Measurements from ENCODE around the gene RIPPLY2. TPM values are rescaled to one million over a fixed set of nuclear protein-coding genes. Genes with fewer than 3 reads are reported as not detected.

RIPPLY2 gene
- polyA plus RNA-seq, 4 donors, result 0.19 to 0.67 TPM; not detected in 2

DNA sequence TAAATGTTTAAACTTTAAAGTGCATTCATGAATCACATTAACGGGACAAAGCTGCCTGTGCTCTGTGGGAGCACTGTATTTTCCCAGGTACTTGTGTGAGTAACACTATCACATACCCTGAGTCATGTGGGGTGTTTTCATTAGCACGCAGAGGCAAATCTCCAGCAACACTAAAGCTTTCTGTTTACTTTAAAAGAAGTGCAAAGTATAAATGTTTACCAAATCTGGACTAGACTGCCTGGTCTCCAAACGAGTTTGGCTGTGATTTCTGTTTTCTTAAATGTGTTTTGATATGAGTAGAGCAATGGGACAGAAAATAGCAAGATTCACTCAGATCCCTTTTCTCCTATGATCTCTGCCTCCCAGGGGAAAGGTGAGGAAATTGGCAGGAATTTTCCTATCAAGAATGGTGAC is 28.8 kb upstream of the RIPPLY2 start:
- FAIRE-seq, result no peak
- H3K4me1 ChIP-seq (ENCODE audit: control insufficient read depth in 3 of 3, insufficient read depth in 2 of 3, low read depth in 1 of 3, low read length in 2 of 3), result no peaks in the 10 kb centered on the region
- 14 to 19% (median 14%) methylated on average over 3 of the region's 3 CpGs for WGBS, 3 donors
- no peak overlapping the region for H3K27ac ChIP-seq (ENCODE audit: low read depth in 1 of 3, low read length in 2 of 3)
- no peaks in the 10 kb centered on the region for H3K36me3 ChIP-seq (ENCODE audit: control insufficient read depth in 3 of 3, insufficient read depth in 2 of 3, low read depth in 1 of 3, low read length in 3 of 3)
- H3K27me3 ChIP-seq (ENCODE audit: control insufficient read depth in 3 of 3, insufficient read depth in 3 of 3, low read length in 3 of 3), result no peaks in the 10 kb centered on the region
- DNase-seq, result no peak
- no peak overlapping the region for H3K4me3 ChIP-seq (ENCODE audit: low read depth in 1 of 3, low read length in 3 of 3)
- no peaks in the 10 kb centered on the region for H3K9me3 ChIP-seq (ENCODE audit: control insufficient read depth in 2 of 2, insufficient read depth in 1 of 2, low read depth in 1 of 2, low read length in 1 of 2)

DNA sequence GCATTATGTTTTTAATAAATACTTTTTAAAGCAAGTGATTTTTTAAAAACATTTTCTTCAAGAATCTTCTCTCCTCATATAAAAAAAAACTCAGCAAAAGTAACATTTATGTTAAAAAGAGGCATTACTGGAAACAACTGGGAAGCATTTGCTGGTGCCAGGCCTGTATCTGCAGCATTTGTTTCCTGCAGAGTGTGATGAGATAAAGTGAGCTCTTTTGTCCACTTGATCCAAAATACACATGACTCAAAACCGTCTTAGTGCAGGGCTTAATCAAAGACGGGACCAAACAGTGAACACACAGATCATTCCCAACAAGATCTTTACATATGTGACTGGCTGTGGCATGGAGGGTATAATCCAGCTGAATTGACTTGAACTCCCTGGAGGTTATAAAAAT is 28.3 kb upstream of the RIPPLY2 start:
- FAIRE-seq, result no peak
- H3K9me3 ChIP-seq (ENCODE audit: control insufficient read depth in 2 of 2, insufficient read depth in 1 of 2, low read depth in 1 of 2, low read length in 1 of 2), result no peaks in the 10 kb centered on the region
- H3K4me1 ChIP-seq (ENCODE audit: control insufficient read depth in 3 of 3, insufficient read depth in 2 of 3, low read depth in 1 of 3, low read length in 2 of 3), result no peaks in the 10 kb centered on the region
- H3K27me3 ChIP-seq (ENCODE audit: control insufficient read depth in 3 of 3, insufficient read depth in 3 of 3, low read length in 3 of 3), result no peaks in the 10 kb centered on the region
- WGBS, 3 donors, result 10 to 22% (median 14%) methylated on average over 2 of the region's 2 CpGs
- H3K27ac ChIP-seq (ENCODE audit: low read depth in 1 of 3, low read length in 2 of 3), result no peak overlapping the region
- no peaks in the 10 kb centered on the region for H3K36me3 ChIP-seq (ENCODE audit: control insufficient read depth in 3 of 3, insufficient read depth in 2 of 3, low read depth in 1 of 3, low read length in 3 of 3)
- DNase-seq, result no peak
- H3K4me3 ChIP-seq (ENCODE audit: low read depth in 1 of 3, low read length in 3 of 3), result no peak overlapping the region

DNA sequence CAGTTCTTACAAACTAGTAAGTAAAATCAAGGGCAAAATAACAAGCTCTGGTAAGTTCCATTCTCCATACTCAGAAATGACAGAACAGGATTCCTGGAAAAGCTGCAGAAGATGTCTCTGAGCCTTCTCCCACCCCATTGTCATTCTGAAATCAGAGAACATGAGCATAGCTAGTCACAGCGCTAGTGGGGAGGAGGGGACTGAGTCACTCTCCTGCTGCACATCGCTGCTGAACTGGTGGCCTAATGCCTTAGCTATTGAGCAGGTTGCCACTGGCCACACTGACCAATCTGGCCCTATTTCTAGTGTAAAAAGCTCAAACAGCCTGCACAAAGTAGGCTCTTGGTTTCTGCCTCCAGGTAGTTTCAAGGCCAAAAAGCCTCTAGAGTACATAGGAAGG is 26.1 kb upstream of the RIPPLY2 start:
- Histone ChIP-seq H3K4me3 (ENCODE audit: low read depth in 1 of 3, low read length in 3 of 3) (no peak overlapping the region), H3K27me3 (ENCODE audit: control insufficient read depth in 3 of 3, insufficient read depth in 3 of 3, low read length in 3 of 3) (no peaks in the 10 kb centered on the region), H3K27ac (ENCODE audit: low read depth in 1 of 3, low read length in 2 of 3) (no peak overlapping the region), H3K36me3 (ENCODE audit: control insufficient read depth in 3 of 3, insufficient read depth in 2 of 3, low read depth in 1 of 3, low read length in 3 of 3) (no peaks in the 10 kb centered on the region), H3K4me1 (ENCODE audit: control insufficient read depth in 3 of 3, insufficient read depth in 2 of 3, low read depth in 1 of 3, low read length in 2 of 3) (no peaks in the 10 kb centered on the region), H3K9me3 (ENCODE audit: control insufficient read depth in 2 of 2, insufficient read depth in 1 of 2, low read depth in 1 of 2, low read length in 1 of 2) (no peaks in the 10 kb centered on the region)
- DNase-seq (no peak), FAIRE-seq (no peak)
- 42 to 59% (median 42%) methylated on average over 2 of the region's 2 CpGs for WGBS, 3 donors

DNA sequence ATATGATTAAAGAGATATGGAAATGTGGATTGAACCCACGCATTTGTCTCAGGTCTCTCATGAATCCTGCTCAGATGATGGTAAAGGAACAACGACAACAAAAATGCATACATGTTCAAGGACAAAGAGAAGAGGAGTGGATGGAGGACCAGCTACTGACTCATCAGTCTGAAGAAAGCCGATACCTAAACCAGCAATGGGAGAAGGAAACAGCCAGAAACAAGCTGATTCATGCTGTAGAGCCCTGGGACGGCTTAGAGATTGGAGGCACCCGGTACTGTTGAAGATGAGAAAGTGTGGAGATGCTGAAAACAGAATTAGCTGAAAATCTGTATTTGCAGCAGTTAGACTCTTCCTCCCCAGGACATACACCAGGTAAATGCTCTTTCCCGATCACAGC is 14.4 kb upstream of the RIPPLY2 start:
- 83 to 85% (median 85%) methylated on average over 6 of the region's 6 CpGs for WGBS, 3 donors
- Histone ChIP-seq H3K36me3 (ENCODE audit: control insufficient read depth in 3 of 3, insufficient read depth in 2 of 3, low read depth in 1 of 3, low read length in 3 of 3) (no peaks in the 10 kb centered on the region), H3K27me3 (ENCODE audit: control insufficient read depth in 3 of 3, insufficient read depth in 3 of 3, low read length in 3 of 3) (no peaks in the 10 kb centered on the region), H3K4me1 (ENCODE audit: control insufficient read depth in 3 of 3, insufficient read depth in 2 of 3, low read depth in 1 of 3, low read length in 2 of 3) (no peaks in the 10 kb centered on the region), H3K9me3 (ENCODE audit: control insufficient read depth in 2 of 2, insufficient read depth in 1 of 2, low read depth in 1 of 2, low read length in 1 of 2) (no peaks in the 10 kb centered on the region), H3K4me3 (ENCODE audit: low read depth in 1 of 3, low read length in 3 of 3) (no peak overlapping the region), H3K27ac (ENCODE audit: low read depth in 1 of 3, low read length in 2 of 3) (no peak overlapping the region)
- FAIRE-seq, result no peak
- no peak for DNase-seq

DNA sequence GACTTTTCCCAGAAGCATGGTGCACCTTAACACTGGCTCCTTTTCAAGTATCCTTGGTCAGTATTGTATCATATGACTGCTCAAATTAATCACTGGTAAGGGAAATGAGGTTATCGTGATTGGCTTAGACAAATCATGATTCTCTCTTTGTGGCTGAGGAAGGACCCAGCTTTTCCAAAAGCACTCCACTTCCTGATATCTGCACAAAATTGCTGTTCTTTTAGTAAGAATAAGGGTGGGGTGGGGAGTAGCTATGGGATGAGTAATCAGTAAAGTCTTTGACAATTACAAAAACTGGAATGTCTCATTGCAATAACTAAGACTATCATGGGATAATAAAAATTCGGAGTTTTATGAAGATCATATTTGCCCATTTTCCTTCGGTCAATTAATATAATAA is 9.0 kb upstream of the RIPPLY2 start:
- FAIRE-seq, result no peak
- WGBS, 3 donors, result 85 to 93% (median 90%) methylated on average over 3 of the region's 3 CpGs
- Histone ChIP-seq H3K9me3 (ENCODE audit: control insufficient read depth in 2 of 2, insufficient read depth in 1 of 2, low read depth in 1 of 2, low read length in 1 of 2) (no peaks in the 10 kb centered on the region), H3K27ac (ENCODE audit: low read depth in 1 of 3, low read length in 2 of 3) (no peak overlapping the region), H3K4me1 (ENCODE audit: control insufficient read depth in 3 of 3, insufficient read depth in 2 of 3, low read depth in 1 of 3, low read length in 2 of 3) (no peaks in the 10 kb centered on the region), H3K4me3 (ENCODE audit: low read depth in 1 of 3, low read length in 3 of 3) (no peak overlapping the region), H3K36me3 (ENCODE audit: control insufficient read depth in 3 of 3, insufficient read depth in 2 of 3, low read depth in 1 of 3, low read length in 3 of 3) (no peaks in the 10 kb centered on the region), H3K27me3 (ENCODE audit: control insufficient read depth in 3 of 3, insufficient read depth in 3 of 3, low read length in 3 of 3) (peaks cover 0 to 2% (median 0%) of the 10 kb centered on the region in 3 donors)
- no peak for DNase-seq

DNA sequence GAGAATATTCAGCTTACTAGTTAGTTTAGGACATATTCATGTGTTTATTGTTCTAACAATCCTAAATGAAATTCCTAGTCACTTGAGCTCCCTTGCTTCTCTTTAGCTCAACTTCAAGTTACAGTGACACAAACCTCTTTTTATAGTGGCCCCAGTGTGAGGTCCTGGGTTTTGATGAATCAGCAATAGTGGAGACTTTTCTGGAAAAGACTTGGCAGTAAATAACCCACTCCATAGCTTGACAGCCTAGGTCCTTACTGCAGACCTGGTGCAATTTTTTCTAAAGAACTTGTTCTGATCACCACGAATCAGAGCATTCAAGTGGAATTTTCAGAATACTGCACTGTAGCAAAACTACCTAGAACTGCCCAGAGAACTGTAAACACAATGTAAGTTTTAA is 6.9 kb upstream of the RIPPLY2 start:
- H3K27me3 ChIP-seq (ENCODE audit: control insufficient read depth in 3 of 3, insufficient read depth in 3 of 3, low read length in 3 of 3), result peaks cover 0 to 2% (median 0%) of the 10 kb centered on the region in 3 donors
- DNase-seq, result no peak
- H3K4me1 ChIP-seq (ENCODE audit: control insufficient read depth in 3 of 3, insufficient read depth in 2 of 3, low read depth in 1 of 3, low read length in 2 of 3), result no peaks in the 10 kb centered on the region
- no peak for FAIRE-seq
- WGBS, 3 donors, result 47 to 59% (median 49%) methylated on average over 1 of the region's 1 CpG
- H3K4me3 ChIP-seq (ENCODE audit: low read depth in 1 of 3, low read length in 3 of 3), result no peak overlapping the region
- H3K27ac ChIP-seq (ENCODE audit: low read depth in 1 of 3, low read length in 2 of 3), result no peak overlapping the region
- H3K9me3 ChIP-seq (ENCODE audit: control insufficient read depth in 2 of 2, insufficient read depth in 1 of 2, low read depth in 1 of 2, low read length in 1 of 2), result no peaks in the 10 kb centered on the region
- H3K36me3 ChIP-seq (ENCODE audit: control insufficient read depth in 3 of 3, insufficient read depth in 2 of 3, low read depth in 1 of 3, low read length in 3 of 3), result no peaks in the 10 kb centered on the region

DNA sequence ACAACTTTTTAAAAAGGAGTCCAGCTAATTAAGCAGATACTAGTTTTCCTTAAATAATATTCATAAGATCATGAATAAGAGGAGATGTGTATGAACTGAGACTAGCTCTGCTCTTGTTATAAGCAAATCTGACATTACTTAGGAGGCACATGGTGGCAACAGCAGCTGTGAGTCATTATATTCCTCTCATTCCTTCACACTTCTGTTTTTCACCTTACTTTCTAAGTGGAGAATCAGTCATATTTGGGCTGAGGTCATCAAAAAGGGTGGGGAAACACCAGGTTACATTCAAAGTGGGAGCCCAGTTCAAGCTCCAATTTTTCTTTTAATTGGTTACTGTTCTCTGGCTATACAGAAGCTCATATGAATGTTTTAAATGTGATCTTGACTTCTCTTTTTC is 6.0 kb upstream of the RIPPLY2 start:
- H3K9me3 ChIP-seq (ENCODE audit: control insufficient read depth in 2 of 2, insufficient read depth in 1 of 2, low read depth in 1 of 2, low read length in 1 of 2), result no peaks in the 10 kb centered on the region

DNA sequence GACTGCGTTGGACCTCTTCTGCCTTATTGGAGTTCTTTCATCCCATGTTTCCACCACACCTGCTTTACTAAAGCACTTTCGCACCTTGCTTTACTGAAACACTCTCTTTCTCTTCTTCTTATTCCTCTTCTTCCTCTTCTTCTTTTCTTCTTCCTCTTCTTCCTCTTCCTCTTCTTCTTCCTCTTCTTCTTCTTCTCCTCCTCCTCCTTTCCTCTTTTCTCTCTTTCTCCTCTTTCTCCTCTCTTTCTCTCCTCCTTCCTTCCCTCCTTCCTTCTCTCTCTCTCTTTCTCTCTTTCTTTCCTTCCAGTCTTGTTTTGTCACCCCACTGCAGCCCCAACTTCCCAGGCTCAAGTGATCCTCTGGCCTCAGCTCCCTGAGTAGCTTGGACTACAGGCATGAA is 4.0 kb upstream of the RIPPLY2 start:
- FAIRE-seq, result no peak
- peaks cover 0 to 5% (median 0%) of the 10 kb centered on the region in 3 donors for H3K4me1 ChIP-seq (ENCODE audit: control insufficient read depth in 3 of 3, insufficient read depth in 2 of 3, low read depth in 1 of 3, low read length in 2 of 3)

More for the DNA sequence above, 6.0 kb upstream of the RIPPLY2 start:
- no peaks in the 10 kb centered on the region for H3K4me1 ChIP-seq (ENCODE audit: control insufficient read depth in 3 of 3, insufficient read depth in 2 of 3, low read depth in 1 of 3, low read length in 2 of 3)
- no peaks in the 10 kb centered on the region for H3K36me3 ChIP-seq (ENCODE audit: control insufficient read depth in 3 of 3, insufficient read depth in 2 of 3, low read depth in 1 of 3, low read length in 3 of 3)
- no peak for FAIRE-seq
- DNase-seq, result no peak
- peaks cover 0 to 2% (median 0%) of the 10 kb centered on the region in 3 donors for H3K27me3 ChIP-seq (ENCODE audit: control insufficient read depth in 3 of 3, insufficient read depth in 3 of 3, low read length in 3 of 3)
- no peak overlapping the region for H3K27ac ChIP-seq (ENCODE audit: low read depth in 1 of 3, low read length in 2 of 3)
- no peak overlapping the region for H3K4me3 ChIP-seq (ENCODE audit: low read depth in 1 of 3, low read length in 3 of 3)

DNA sequence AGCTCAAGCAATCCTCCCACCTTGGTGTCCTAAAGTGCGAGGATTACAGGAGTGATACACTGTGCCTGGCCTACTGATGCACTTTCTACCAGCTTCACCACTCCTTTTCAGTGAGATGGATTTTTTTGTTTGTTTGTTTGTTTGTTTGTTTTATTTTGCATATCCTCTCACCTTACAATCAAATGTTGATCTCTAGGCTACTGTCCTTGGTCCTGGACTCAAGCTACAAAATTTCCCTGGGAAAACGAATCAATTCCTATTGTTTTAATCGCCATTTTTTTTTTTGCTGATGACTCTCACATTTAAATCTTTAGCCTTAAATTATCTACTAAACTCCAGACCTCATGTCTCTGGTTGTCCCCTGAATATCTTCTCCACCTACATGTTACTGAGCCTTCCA is 3.5 kb upstream of the RIPPLY2 start:
- Histone ChIP-seq H3K9me3 (ENCODE audit: control insufficient read depth in 2 of 2, insufficient read depth in 1 of 2, low read depth in 1 of 2, low read length in 1 of 2) (no peaks in the 10 kb centered on the region), H3K27ac (ENCODE audit: low read depth in 1 of 3, low read length in 2 of 3) (no peak overlapping the region), H3K4me3 (ENCODE audit: low read depth in 1 of 3, low read length in 3 of 3) (no peak overlapping the region), H3K27me3 (ENCODE audit: control insufficient read depth in 3 of 3, insufficient read depth in 3 of 3, low read length in 3 of 3) (peaks cover 3 to 22% (median 4%) of the 10 kb centered on the region in 3 donors), H3K36me3 (ENCODE audit: control insufficient read depth in 3 of 3, insufficient read depth in 2 of 3, low read depth in 1 of 3, low read length in 3 of 3) (no peaks in the 10 kb centered on the region), H3K4me1 (ENCODE audit: control insufficient read depth in 3 of 3, insufficient read depth in 2 of 3, low read depth in 1 of 3, low read length in 2 of 3) (peaks cover 0 to 5% (median 0%) of the 10 kb centered on the region in 3 donors)
- FAIRE-seq (no peak), DNase-seq (no peak)
- 74 to 80% (median 80%) methylated on average over 3 of the region's 3 CpGs for WGBS, 3 donors

More for the DNA sequence above, 4.0 kb upstream of the RIPPLY2 start:
- H3K27me3 ChIP-seq (ENCODE audit: control insufficient read depth in 3 of 3, insufficient read depth in 3 of 3, low read length in 3 of 3), result peaks cover 3 to 18% (median 4%) of the 10 kb centered on the region in 3 donors
- H3K4me3 ChIP-seq (ENCODE audit: low read depth in 1 of 3, low read length in 3 of 3), result no peak overlapping the region
- H3K9me3 ChIP-seq (ENCODE audit: control insufficient read depth in 2 of 2, insufficient read depth in 1 of 2, low read depth in 1 of 2, low read length in 1 of 2), result no peaks in the 10 kb centered on the region
- H3K36me3 ChIP-seq (ENCODE audit: control insufficient read depth in 3 of 3, insufficient read depth in 2 of 3, low read depth in 1 of 3, low read length in 3 of 3), result no peaks in the 10 kb centered on the region
- 65 to 83% (median 72%) methylated on average over 2 of the region's 2 CpGs for WGBS, 3 donors
- no peak for DNase-seq
- H3K27ac ChIP-seq (ENCODE audit: low read depth in 1 of 3, low read length in 2 of 3), result no peak overlapping the region
